GM13976 (cell line): ENCODE measurements around the gene QSER1.

Source experiments
- DNase-seq: peaks from one replicate; pipeline ENCODE4 v3.0.0; 2012; ENCODE audit warnings: low spot score
- CTCF ChIP-seq: IDR thresholded peaks from 2 replicates; pipeline ENCODE4 v1.5.1; 2012; ENCODE audit warnings: borderline replicate concordance, mild to moderate bottlenecking; ENCODE audit not compliant: insufficient read depth; ENCODE audit errors: extremely low read depth, missing control alignments, control extremely low read depth
- in situ Hi-C: fragments of 300-500 bp; cut with MboI; formaldehyde crosslinking; loops from one replicate; pipeline ENCODE4 v1.12.0; 2022; ENCODE audit warnings: low sequenced_read_pairs, mixed read lengths, inconsistent platforms; ENCODE audit not compliant: unreplicated experiment

Gene QSER1

GRCh38 chr11:33001751-33002542 lies 109.3 kb downstream of the QSER1 start:
- no peak for TF ChIP-seq CTCF
- DNase-seq = no peak
- in situ Hi-C loops = no loop called here

- DNase-seq = no peak
- TF ChIP-seq CTCF = no peak
- in situ Hi-C loops = no loop called here
Observed at GRCh38 chr11:33005175-33005574, 112.6 kb downstream of the QSER1 start.

GRCh38 chr11:33006010-33006409 lies 113.4 kb downstream of the QSER1 start:
- no peak for TF ChIP-seq CTCF
- no peak for DNase-seq
- in situ Hi-C loops = no loop called here

GRCh38 chr11:33013755-33014154 lies 121.1 kb downstream of the QSER1 start:
- in situ Hi-C loops = no loop called here
- no peak for TF ChIP-seq CTCF

GRCh38 chr11:33015621-33016551 lies 123.3 kb downstream of the QSER1 start, which contains the start of gene DEPDC7:
DEPDC7 (plus strand) TSS chr11:33015878; CDS start chr11:33015956, 78 bp downstream.
- no peak for TF ChIP-seq CTCF
- peak; percentile 89 for DNase-seq
- in situ Hi-C loops = no loop called here

More at GRCh38 chr11:33013755-33014154, 121.1 kb downstream of the QSER1 start:
- no peak for DNase-seq

- no peak for TF ChIP-seq CTCF
- DNase-seq = no peak
- in situ Hi-C loops = no loop called here
Observed at GRCh38 chr11:33016654-33017053, 124.0 kb downstream of the QSER1 start.
